AG09309 (cell line): ENCODE results near the gene RAB17.

ENCODE experiments used
- DNase-seq: peaks from one replicate; pipeline ENCODE4 v3.0.0-alpha.2; 2010; ENCODE audit warnings: low read depth
- H3K4me3 ChIP-seq: 2 replicates; pipeline ENCODE4 v1.5.1; 2011; ENCODE audit warnings: mild to moderate bottlenecking, low read depth, low read length, moderate library complexity; ENCODE audit not compliant: control insufficient read depth
- TF ChIP-seq, protein P1 (sequence below): IDR thresholded peaks from 2 replicates; pipeline ENCODE4 v1.5.1; 2011; ENCODE audit warnings: mild to moderate bottlenecking, low read depth, low read length, inconsistent platforms; ENCODE audit not compliant: insufficient read depth, control insufficient read depth; ENCODE audit errors: missing control alignments

The RAB17 gene

DNA sequence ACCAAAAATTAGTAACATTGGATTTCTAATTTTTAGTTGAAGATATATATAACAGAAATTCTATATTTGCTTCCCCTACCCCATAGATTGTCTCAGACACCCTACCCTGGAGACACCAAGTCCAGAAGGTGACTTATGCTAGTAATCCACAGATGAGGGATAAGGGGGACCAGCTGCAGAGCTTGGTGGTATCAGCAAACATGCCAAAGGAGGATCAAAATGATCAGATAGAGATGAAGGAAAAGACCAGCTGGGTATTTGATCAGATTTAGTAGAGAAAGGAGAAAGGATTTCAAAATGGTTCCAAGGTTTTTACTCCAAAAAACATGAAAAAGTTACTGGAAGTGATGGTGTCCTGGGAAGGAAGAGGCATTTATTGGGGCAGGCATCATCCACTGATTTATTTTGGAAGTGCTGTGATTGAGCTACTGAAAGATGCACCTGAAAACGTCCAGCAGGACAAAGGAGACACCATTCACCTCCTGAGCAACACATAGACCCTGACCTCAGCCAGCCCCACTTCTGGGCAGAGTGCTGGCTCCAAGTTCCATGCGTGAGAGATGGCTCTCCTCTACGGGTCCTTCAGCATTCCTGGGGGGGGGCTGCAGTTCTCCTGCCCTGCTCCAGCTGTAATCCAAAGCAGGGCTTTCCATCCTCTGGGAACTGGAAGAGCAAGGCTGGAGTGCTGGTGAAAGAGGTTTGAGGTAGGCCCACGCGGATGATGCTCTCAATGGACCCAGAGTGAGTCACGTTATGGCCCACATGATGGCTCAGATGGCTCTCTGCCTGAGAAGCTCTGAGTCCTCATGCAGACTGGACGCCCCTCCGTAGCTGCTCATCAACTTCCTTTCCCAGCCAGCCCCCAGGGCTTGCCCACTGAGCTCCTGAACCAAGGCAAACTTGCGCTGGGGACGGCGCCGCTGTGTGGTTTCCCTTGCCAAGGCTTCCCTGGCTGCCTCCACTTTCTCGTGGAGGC lies 33.2 kb upstream of the RAB17 start:
- TF ChIP-seq, protein P1, sequence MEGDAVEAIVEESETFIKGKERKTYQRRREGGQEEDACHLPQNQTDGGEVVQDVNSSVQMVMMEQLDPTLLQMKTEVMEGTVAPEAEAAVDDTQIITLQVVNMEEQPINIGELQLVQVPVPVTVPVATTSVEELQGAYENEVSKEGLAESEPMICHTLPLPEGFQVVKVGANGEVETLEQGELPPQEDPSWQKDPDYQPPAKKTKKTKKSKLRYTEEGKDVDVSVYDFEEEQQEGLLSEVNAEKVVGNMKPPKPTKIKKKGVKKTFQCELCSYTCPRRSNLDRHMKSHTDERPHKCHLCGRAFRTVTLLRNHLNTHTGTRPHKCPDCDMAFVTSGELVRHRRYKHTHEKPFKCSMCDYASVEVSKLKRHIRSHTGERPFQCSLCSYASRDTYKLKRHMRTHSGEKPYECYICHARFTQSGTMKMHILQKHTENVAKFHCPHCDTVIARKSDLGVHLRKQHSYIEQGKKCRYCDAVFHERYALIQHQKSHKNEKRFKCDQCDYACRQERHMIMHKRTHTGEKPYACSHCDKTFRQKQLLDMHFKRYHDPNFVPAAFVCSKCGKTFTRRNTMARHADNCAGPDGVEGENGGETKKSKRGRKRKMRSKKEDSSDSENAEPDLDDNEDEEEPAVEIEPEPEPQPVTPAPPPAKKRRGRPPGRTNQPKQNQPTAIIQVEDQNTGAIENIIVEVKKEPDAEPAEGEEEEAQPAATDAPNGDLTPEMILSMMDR = no peak
- H3K4me3 ChIP-seq = no peak overlapping the region
- DNase-seq = no peak

DNA sequence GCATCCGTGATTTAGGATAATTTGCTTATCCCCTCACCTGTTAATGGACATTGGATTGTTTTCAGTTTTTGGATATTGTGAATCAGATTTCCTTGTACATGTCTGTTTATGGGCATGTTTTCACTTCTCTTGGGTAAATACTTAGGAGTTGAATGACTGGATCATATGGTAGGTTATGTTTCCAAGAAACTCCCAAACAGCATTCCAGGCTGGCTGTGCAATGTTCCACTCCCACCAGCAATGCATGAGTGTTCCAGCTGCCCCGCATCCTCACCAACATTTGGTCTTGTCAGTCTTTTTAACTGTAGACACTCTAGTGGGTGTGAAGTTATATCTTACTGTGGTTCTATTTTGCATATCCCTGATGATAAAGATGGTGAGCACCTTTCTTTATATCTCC lies 27.9 kb upstream of the RAB17 start:
- TF ChIP-seq, protein P1 = no peak

DNA sequence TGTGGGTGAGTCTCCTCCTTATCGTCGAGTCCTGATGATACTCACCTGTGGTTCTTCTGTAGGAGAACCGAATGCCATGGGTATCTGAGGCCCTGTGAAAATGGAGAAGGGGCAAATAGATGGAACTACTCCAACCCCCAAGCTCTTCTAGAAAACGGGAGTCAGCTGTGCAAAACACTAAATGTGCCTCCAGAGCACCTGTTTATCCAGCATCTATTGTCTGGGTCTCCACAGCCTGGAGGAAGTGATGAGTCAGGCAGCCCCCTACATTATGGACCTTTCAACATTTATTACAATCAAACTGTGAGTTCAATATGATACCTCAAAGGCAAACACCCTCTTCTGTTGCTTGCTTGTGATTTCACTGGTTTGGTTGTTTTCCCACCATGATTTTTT lies 27.1 kb upstream of the RAB17 start:
- DNase-seq = no peak
- TF ChIP-seq, protein P1 = no peak
- H3K4me3 ChIP-seq = no peak overlapping the region

More for the DNA sequence above, 27.9 kb upstream of the RAB17 start:
- no peak overlapping the region for H3K4me3 ChIP-seq
- DNase-seq = no peak

DNA sequence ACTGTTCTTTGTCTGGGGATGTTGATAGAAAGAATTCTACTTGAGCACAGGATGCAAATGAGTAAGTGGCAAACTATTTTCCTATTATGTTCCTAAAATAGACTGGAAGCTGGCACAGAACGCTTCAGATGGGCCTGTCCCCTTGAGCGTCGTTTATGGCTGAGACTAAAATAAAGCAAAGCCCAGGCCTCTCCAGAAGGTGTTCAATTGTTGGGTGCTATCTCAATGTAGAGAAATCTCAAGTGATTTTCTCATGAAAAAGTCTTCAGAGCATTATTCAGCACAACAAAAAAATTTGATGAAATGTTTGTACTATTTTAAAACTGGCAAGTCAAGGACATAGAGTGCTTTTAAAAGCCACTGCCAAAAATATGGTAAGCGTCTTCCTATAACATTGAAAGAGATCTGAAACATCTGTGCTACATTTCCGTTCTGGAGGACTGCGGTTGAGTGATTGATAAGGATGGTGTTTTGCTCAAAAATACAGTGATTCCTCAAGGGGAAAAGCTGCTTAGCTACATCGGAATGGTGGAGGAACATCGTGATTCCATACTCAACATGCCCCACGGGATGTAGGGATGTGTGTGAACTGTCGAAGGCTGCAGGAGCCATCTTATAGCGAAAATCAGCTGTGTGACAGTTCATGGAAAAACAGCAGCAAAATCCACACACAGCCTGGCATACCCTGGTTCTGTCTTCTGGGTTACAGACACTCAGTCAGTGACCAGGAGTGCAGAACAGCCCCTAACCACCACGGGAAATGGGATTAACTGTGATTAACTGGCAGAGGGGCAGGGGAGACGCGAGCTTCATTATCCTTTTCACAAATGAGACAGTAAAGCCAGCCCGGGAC lies 26.4 kb upstream of the RAB17 start:
- H3K4me3 ChIP-seq = no peak overlapping the region
- TF ChIP-seq, protein P1 = no peak
- DNase-seq = peak; percentile 44

DNA sequence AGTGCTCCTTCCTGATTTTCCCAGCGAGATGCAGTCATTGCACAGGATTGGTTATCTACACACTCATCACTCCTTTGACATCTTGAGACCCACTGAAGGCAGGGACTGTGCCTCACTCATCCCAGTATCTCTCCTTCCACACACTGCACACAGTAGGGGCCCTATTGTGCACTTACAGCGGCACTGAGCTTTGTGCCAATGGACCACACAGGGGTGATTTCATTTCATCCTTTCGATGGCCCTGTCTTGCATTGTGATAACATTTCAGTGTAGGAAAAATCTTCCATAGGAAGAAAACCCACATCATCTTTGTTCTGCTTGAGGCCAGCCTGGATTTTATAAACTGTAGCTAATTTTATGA lies 25.8 kb upstream of the RAB17 start:
- H3K4me3 ChIP-seq = no peak overlapping the region
- TF ChIP-seq, protein P1 = no peak

DNA sequence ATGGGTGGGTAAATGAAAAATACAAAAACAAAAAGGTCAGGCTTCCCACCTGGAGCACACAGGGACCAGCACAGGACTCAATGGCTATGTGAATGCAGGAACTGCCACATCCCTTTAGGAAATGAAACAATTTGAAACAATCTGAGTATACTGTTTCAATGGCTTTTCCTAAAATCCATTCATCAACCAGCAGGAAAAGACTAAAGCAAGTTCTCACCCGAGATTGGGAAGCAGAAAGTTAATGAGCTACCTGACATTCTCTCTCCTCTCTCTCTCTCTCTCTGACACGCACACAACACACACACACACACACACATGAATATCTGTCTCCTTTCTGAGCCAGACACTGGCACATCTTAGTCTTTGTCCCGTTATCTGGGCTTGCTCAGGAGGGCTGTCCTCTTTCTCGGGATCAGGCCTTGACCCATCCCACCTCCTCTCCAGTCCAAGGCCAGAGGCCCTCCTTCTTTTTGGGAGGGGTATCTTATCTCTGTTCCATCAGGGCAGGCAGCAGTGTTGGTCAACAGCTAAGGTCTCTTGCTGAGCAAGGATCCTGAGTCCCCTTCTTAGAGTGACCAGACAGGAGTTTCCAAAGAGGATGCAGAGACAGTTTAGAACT lies 25.2 kb upstream of the RAB17 start:
- TF ChIP-seq, protein P1 = no peak
- H3K4me3 ChIP-seq = no peak overlapping the region
- no peak for DNase-seq

More for the DNA sequence above, 25.8 kb upstream of the RAB17 start:
- no peak for DNase-seq
